H9 (cell line): ENCODE measurements around the gene CAMTA1. TPM values are rescaled to one million over a fixed set of nuclear protein-coding genes. Genes with fewer than 3 reads are reported as not detected.

Source experiments
- DNase-seq: peaks from one replicate; pipeline ENCODE4 v3.0.0-alpha.2; 2017
- H2AFZ ChIP-seq: one replicate; pipeline ENCODE4 v1.6.1; 2013; ENCODE audit warnings: mild to moderate bottlenecking, low read length, control low read depth, moderate library complexity
- H2AK5ac ChIP-seq: 2 replicates; pipeline ENCODE4 v1.6.1; 2013; ENCODE audit warnings: low read length, control low read depth, mixed read lengths; ENCODE audit not compliant: insufficient read length
- H2BK120ac ChIP-seq: one replicate; pipeline ENCODE4 v1.6.1; 2013; ENCODE audit warnings: low read depth, mild to moderate bottlenecking, low read length, control low read depth, inconsistent platforms; ENCODE audit not compliant: poor library complexity, severe bottlenecking
- H2BK12ac ChIP-seq: 2 replicates; pipeline ENCODE4 v1.6.1; 2013; ENCODE audit warnings: low read length, control low read depth, mixed read lengths, low read depth; ENCODE audit not compliant: insufficient read length
- H2BK15ac ChIP-seq: 2 replicates; pipeline ENCODE4 v1.6.1; 2013; ENCODE audit warnings: low read depth, low read length, control low read depth
- H2BK20ac ChIP-seq: one replicate; pipeline ENCODE4 v1.6.1; 2013; ENCODE audit warnings: low read depth, mild to moderate bottlenecking, low read length, control low read depth, inconsistent platforms; ENCODE audit not compliant: poor library complexity, severe bottlenecking
- H2BK5ac ChIP-seq: 2 replicates; pipeline ENCODE4 v1.6.1; 2013; ENCODE audit warnings: low read length, control low read depth, mixed read lengths; ENCODE audit not compliant: insufficient read length
- H3K14ac ChIP-seq: 2 replicates; pipeline ENCODE4 v1.6.1; 2013; ENCODE audit warnings: low read length, control low read depth; ENCODE audit not compliant: insufficient read depth
- H3K18ac ChIP-seq: 2 replicates; pipeline ENCODE4 v1.6.1; 2013; ENCODE audit warnings: low read depth, mild to moderate bottlenecking, mixed read lengths, low read length, control low read depth; ENCODE audit not compliant: insufficient read length
- H3K23ac ChIP-seq: 2 replicates; pipeline ENCODE4 v1.6.1; 2013; ENCODE audit warnings: low read length, control low read depth, mixed read lengths, low read depth; ENCODE audit not compliant: insufficient read length
- H3K23me2 ChIP-seq: 2 replicates; pipeline ENCODE4 v1.6.1; 2013; ENCODE audit warnings: low read depth, mild to moderate bottlenecking, mixed read lengths, low read length, control low read depth; ENCODE audit not compliant: insufficient read length, poor library complexity, severe bottlenecking
- H3K27ac ChIP-seq: 2 replicates; pipeline ENCODE4 v1.5.1; 2013; ENCODE audit warnings: low read length, control low read depth, mixed read lengths, low read depth; ENCODE audit not compliant: insufficient read length
- H3K27me3 ChIP-seq: 2 replicates; pipeline ENCODE4 v1.6.1; 2013; ENCODE audit warnings: low read length, control low read depth, inconsistent platforms; ENCODE audit not compliant: insufficient read depth
- H3K4ac ChIP-seq: 2 replicates; pipeline ENCODE4 v1.6.1; 2013; ENCODE audit warnings: low read depth, mild to moderate bottlenecking, control low read depth, inconsistent platforms, low read length, moderate library complexity
- H3K4me1 ChIP-seq: 2 replicates; pipeline ENCODE4 v1.6.1; 2013; ENCODE audit warnings: low read length, control low read depth, inconsistent platforms; ENCODE audit not compliant: insufficient read depth
- H3K4me2 ChIP-seq: 2 replicates; pipeline ENCODE4 v1.6.1; 2013; ENCODE audit warnings: low read length, control low read depth, mixed read lengths; ENCODE audit not compliant: insufficient read length, insufficient read depth
- H3K56ac ChIP-seq: 2 replicates; pipeline ENCODE4 v1.6.1; 2013; ENCODE audit warnings: low read depth, mild to moderate bottlenecking, mixed read lengths, low read length, control low read depth; ENCODE audit not compliant: insufficient read length
- H3K79me1 ChIP-seq: 2 replicates; pipeline ENCODE4 v1.6.1; 2013; ENCODE audit warnings: low read depth, mild to moderate bottlenecking, moderate library complexity, low read length, control low read depth, inconsistent platforms; ENCODE audit not compliant: insufficient read depth, poor library complexity, severe bottlenecking
- H3K79me2 ChIP-seq: 2 replicates; pipeline ENCODE4 v1.6.1; 2013; ENCODE audit warnings: low read length, control low read depth, inconsistent platforms; ENCODE audit not compliant: insufficient read depth
- H3K9ac ChIP-seq: 2 replicates; pipeline ENCODE4 v1.6.1; 2013; ENCODE audit warnings: low read length, control low read depth, mixed read lengths; ENCODE audit not compliant: insufficient read length; ENCODE audit errors: extremely low read depth
- H3K9me3 ChIP-seq: one replicate; pipeline ENCODE4 v1.6.1; 2013; ENCODE audit warnings: low read depth, low read length, inconsistent platforms; ENCODE audit not compliant: control insufficient read depth
- H3T11ph ChIP-seq: one replicate; pipeline ENCODE4 v1.6.1; 2013; ENCODE audit warnings: mild to moderate bottlenecking, low read length, control low read depth, inconsistent platforms
- H4K20me1 ChIP-seq: one replicate; pipeline ENCODE4 v1.6.1; 2013; ENCODE audit not compliant: control insufficient read depth, insufficient read length, insufficient read depth
- H4K5ac ChIP-seq: 2 replicates; pipeline ENCODE4 v1.6.1; 2013; ENCODE audit warnings: low read depth, mild to moderate bottlenecking, mixed read lengths, low read length, control low read depth; ENCODE audit not compliant: insufficient read length
- H4K8ac ChIP-seq: replicated peaks from 2 replicates; pipeline ENCODE4 v1.6.1; 2013; ENCODE audit warnings: low read length, control low read depth, mixed read lengths, low read depth; ENCODE audit not compliant: insufficient read length
- H4K91ac ChIP-seq: 2 replicates; pipeline ENCODE4 v1.6.1; 2013; ENCODE audit warnings: low read depth, mild to moderate bottlenecking, moderate library complexity, mixed read lengths, low read length, control low read depth; ENCODE audit not compliant: insufficient read length
- H3K27ac Mint-ChIP-seq, 3 experiments: 2 replicates in 2 of 3; 3 replicates in 1 of 3; pipeline ENCODE4 v1.8.0; 2020 to 2021; ENCODE audit warnings: mixed read lengths in 3 of 3, mild to moderate bottlenecking in 1 of 3, moderate library complexity in 1 of 3
- H3K27me3 Mint-ChIP-seq: 2 replicates; pipeline ENCODE4 v1.8.0; 2021; ENCODE audit warnings: low read depth, mild to moderate bottlenecking, moderate library complexity, mixed read lengths
- H3K36me3 Mint-ChIP-seq, 3 experiments: 2 replicates in 2 of 3; 3 replicates in 1 of 3; pipeline ENCODE4 v1.8.0; 2020 to 2021; ENCODE audit warnings: low read depth in 3 of 3, mixed read lengths in 3 of 3; ENCODE audit not compliant: insufficient read depth in 1 of 3
- H3K4me1 Mint-ChIP-seq, 2 experiments: 2 replicates each; pipeline ENCODE4 v1.8.0; 2020; ENCODE audit warnings: mixed read lengths in 2 of 2
- H3K4me3 Mint-ChIP-seq, 2 experiments: 2 replicates in 1 of 2; 3 replicates in 1 of 2; pipeline ENCODE4 v1.8.0; 2020 to 2021; ENCODE audit warnings: mild to moderate bottlenecking in 2 of 2, mixed read lengths in 2 of 2, moderate library complexity in 1 of 2
- H3K9me3 Mint-ChIP-seq, 2 experiments: 2 replicates in 1 of 2; 3 replicates in 1 of 2; pipeline ENCODE4 v1.8.0; 2020; ENCODE audit warnings: mild to moderate bottlenecking in 2 of 2, mixed read lengths in 2 of 2, moderate library complexity in 1 of 2
- WGBS: extraction: QIAGEN DNeasy Blood & Tissue Kit; methylation state at CpG from one replicate; pipeline ENCODE4 v1.1.7; 2013; ENCODE audit warnings: missing lambda C conversion rate, low lambda C conversion rate, mixed read lengths; ENCODE audit not compliant: insufficient read length; ENCODE audit errors: extremely low coverage; 5-methylcytosine and 5-hydroxymethylcytosine counted together
- total RNA-seq: library from RNA; stranded (reverse); gene quantifications from 2 replicates; pipeline ENCODE4 v1.2.1, GENCODE V29; 2021
- TF ChIP-seq, protein P1 (sequence below): fragments of 200-600 bp; sonication (generic); conservative IDR thresholded peaks from 3 replicates; pipeline ENCODE4 v1.8.0; 2021; ENCODE audit warnings: antibody characterized with exemption, mild to moderate bottlenecking

Gene CAMTA1
- total RNA-seq, 1 experiment from 2014 or later = 115 TPM

DNA sequence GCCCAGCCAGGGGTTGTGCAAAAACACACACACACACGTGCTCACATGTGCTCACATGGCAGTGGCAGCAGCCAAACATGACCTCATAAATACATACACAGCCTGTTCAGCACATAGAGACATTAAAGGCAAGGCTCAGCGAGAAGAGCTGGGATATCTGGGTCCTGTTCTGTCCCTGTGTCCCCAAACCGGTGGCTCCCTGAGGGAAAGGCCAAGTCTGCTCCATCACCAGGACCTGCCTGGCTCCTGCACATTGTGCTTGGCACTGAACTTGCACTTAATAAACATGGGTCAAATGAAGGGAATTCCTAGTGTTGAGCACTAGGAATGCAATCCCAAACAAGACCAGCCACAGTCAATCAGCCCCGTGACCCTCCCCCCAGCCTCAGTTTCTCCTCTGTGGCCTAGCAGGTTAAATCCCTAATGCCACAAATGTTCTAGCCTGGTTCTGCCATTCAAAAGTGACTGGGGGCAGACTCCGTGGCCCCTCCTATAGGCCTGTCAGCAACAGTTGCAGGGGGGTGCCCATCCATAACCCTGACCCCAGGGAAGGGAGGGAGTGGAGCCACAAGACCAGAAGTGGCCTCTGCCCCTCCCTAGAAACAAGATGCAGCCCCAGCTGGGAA is 825.0 kb downstream of the CAMTA1 start:
- no peak overlapping the region for H2AFZ ChIP-seq
- H3K27ac ChIP-seq = no peak overlapping the region
- H2BK15ac ChIP-seq = no peak overlapping the region
- H3T11ph ChIP-seq = no peak overlapping the region
- no peaks in the 10 kb centered on the region for H4K20me1 ChIP-seq
- H3K27me3 ChIP-seq = no peaks in the 10 kb centered on the region
- no peak overlapping the region for H3K18ac ChIP-seq
- H3K14ac ChIP-seq = no peak overlapping the region
- H3K9me3 ChIP-seq = peaks cover 4% of the 10 kb centered on the region
- H3K4me2 ChIP-seq = no peak overlapping the region
- H3K23me2 ChIP-seq = no peaks in the 10 kb centered on the region
- no peak overlapping the region for H3K4ac ChIP-seq
- H3K79me1 ChIP-seq = no peaks in the 10 kb centered on the region
- H2AK5ac ChIP-seq = no peak overlapping the region
- peak overlapping the region in 2 of 3 experiments; percentile 84 to 96; a peak in 3 of 7 replicates for H3K27ac Mint-ChIP-seq
- no peak overlapping the region for H2BK12ac ChIP-seq
- H3K4me1 ChIP-seq = peaks cover 6% of the 10 kb centered on the region; the same call in 1 of the 2 replicates
- H3K9ac ChIP-seq = no peak overlapping the region
- no peak overlapping the region for H2BK5ac ChIP-seq
- no peak overlapping the region for H2BK20ac ChIP-seq
- H3K36me3 Mint-ChIP-seq = peaks cover 10% of the 10 kb centered on the region in 3 experiments; a peak in 5 of 7 replicates
- H3K27me3 Mint-ChIP-seq = peaks cover 1% of the 10 kb centered on the region; the same call in 1 of the 2 replicates
- H3K4me3 Mint-ChIP-seq = no peak overlapping the region
- no peak overlapping the region for H3K23ac ChIP-seq
- H3K9me3 Mint-ChIP-seq = peaks cover 16 to 24% of the 10 kb centered on the region in 2 experiments
- peak overlapping the region; percentile 19 for H4K91ac ChIP-seq
- no peaks in the 10 kb centered on the region for H3K79me2 ChIP-seq
- no CpG with 5 or more reads among the region's 5 CpGs for WGBS
- no peak for DNase-seq
- TF ChIP-seq, protein P1, sequence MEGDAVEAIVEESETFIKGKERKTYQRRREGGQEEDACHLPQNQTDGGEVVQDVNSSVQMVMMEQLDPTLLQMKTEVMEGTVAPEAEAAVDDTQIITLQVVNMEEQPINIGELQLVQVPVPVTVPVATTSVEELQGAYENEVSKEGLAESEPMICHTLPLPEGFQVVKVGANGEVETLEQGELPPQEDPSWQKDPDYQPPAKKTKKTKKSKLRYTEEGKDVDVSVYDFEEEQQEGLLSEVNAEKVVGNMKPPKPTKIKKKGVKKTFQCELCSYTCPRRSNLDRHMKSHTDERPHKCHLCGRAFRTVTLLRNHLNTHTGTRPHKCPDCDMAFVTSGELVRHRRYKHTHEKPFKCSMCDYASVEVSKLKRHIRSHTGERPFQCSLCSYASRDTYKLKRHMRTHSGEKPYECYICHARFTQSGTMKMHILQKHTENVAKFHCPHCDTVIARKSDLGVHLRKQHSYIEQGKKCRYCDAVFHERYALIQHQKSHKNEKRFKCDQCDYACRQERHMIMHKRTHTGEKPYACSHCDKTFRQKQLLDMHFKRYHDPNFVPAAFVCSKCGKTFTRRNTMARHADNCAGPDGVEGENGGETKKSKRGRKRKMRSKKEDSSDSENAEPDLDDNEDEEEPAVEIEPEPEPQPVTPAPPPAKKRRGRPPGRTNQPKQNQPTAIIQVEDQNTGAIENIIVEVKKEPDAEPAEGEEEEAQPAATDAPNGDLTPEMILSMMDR = no peak
- H4K8ac ChIP-seq = no peak overlapping the region
- no peak overlapping the region for H2BK120ac ChIP-seq
- H4K5ac ChIP-seq = no peak overlapping the region
- no peak overlapping the region for H3K56ac ChIP-seq
- peaks cover 15 to 18% of the 10 kb centered on the region in 2 experiments for H3K4me1 Mint-ChIP-seq
